Spleen (tissue), 11 donors: ENCODE measurements around the gene CHL1. TPM values are rescaled to one million over a fixed set of nuclear protein-coding genes. Genes with fewer than 3 reads are reported as not detected.

ENCODE experiments used
- DNase-seq: peaks from one replicate; pipeline ENCODE4 v3.0.0-alpha.2; 2020
- H3K27ac ChIP-seq, 8 donors: fragments of 200-600 bp; sonication (generic) in 7 of 8; 1 replicate in 4 of 8; 2 replicates in 4 of 8; pipeline versions ENCODE4 v1.5.0 to v1.8.0; 2016 to 2021; ENCODE audit warnings: inconsistent platforms in 4 of 8, mild to moderate bottlenecking in 4 of 8, moderate library complexity in 1 of 8
- H3K27me3 ChIP-seq, 7 donors: fragments of 200-600 bp; sonication (generic) in 6 of 7; replicated peaks in 1 of 7; 1 replicate in 4 of 7; 2 replicates in 3 of 7; pipeline versions ENCODE4 v1.5.0 to v1.8.0; 2016 to 2021; ENCODE audit warnings: inconsistent platforms in 3 of 7, mild to moderate bottlenecking in 1 of 7
- H3K36me3 ChIP-seq, 6 donors: fragments of 200-600 bp; sonication (generic) in 5 of 6; 1 replicate in 4 of 6; 2 replicates in 2 of 6; pipeline versions ENCODE4 v1.5.0 to v1.8.0; 2016 to 2021; ENCODE audit warnings: inconsistent platforms in 2 of 6
- H3K4me1 ChIP-seq, 6 donors: fragments of 200-600 bp; sonication (generic) in 5 of 6; 1 replicate in 3 of 6; 2 replicates in 3 of 6; pipeline versions ENCODE4 v1.5.0 to v1.8.0; 2016 to 2021; ENCODE audit warnings: inconsistent platforms in 3 of 6
- H3K4me3 ChIP-seq, 8 donors: fragments of 200-600 bp; sonication (generic) in 7 of 8; 1 replicate in 4 of 8; 2 replicates in 4 of 8; pipeline versions ENCODE4 v1.5.0 to v1.8.0; 2016 to 2021; ENCODE audit warnings: inconsistent platforms in 4 of 8, mild to moderate bottlenecking in 4 of 8, moderate library complexity in 2 of 8
- H3K9me3 ChIP-seq, 8 donors: fragments of 200-600 bp; sonication (generic) in 7 of 8; 1 replicate in 4 of 8; 2 replicates in 4 of 8; pipeline versions ENCODE4 v1.5.0 to v1.8.0; 2016 to 2021; ENCODE audit warnings: inconsistent platforms in 4 of 8
- POLR2A ChIP-seq, 3 donors: fragments of 450-650 bp; IDR thresholded peaks; one replicate each; pipeline ENCODE4 v1.5.1; 2017; ENCODE audit warnings: antibody characterized with exemption in 3 of 3, mild to moderate bottlenecking in 1 of 3
- POLR2AphosphoS5 ChIP-seq, 3 donors: sonication (generic); formaldehyde crosslinking; IDR thresholded peaks; one replicate each; pipeline ENCODE4 v1.5.1; 2017; ENCODE audit warnings: antibody characterized with exemption in 3 of 3
- WGBS, 5 donors: extraction: QIAGEN DNeasy Blood & Tissue Kit in 3 of 5; methylation state at CpG; one replicate each; pipeline versions ENCODE4 v1.1.5 to v1.1.7; 2013 to 2018; 5-methylcytosine and 5-hydroxymethylcytosine counted together
- intact Hi-C: fragments of 100-400 bp; cut with DNase I; formaldehyde crosslinking; loops from one replicate; pipeline ENCODE4 v1.15.0; 2023; ENCODE audit warnings: low total_unique reads
- polyA plus RNA-seq, 3 donors: library from polyadenylated mRNA; stranded (reverse); fragments of 200-250 nt; gene quantifications; one replicate each; pipeline ENCODE4 v1.2.1, GENCODE V29; 2013
- total RNA-seq, 7 donors: library from RNA; depleted of rRNA in 3 of 7; stranded (reverse); fragments of >200 nt in 3 of 7; fragmentation: NEBNext Ultra II Directional in 4 of 7; extraction: Animal tissue kit (Norgen Biotek cat#: 25700) in 4 of 7; gene quantifications; one replicate each; pipeline versions ENCODE4 v1.1.0 to v1.2.1, GENCODE V29; 2016 to 2021
- TF ChIP-seq, protein P1 (sequence below), 11 experiments: fragments of 200-600 bp in 7 of 11; fragments of 450-650 bp in 4 of 11; sonication (generic) in 4 of 11; IDR thresholded peaks in 8 of 11; conservative IDR thresholded peaks in 3 of 11; 1 replicate in 7 of 11; 2 replicates in 4 of 11; pipeline versions ENCODE4 v1.4.0 to v1.8.0; 2016 to 2021; ENCODE audit warnings: antibody characterized with exemption in 11 of 11, inconsistent platforms in 4 of 11, mild to moderate bottlenecking in 1 of 11
- donor health status: healthy with polysubstance abuse.
- donor health status: DM: no; HTN: no; CAD: no; lungs with moderate emphysema.
- donor health status: DM: no; HTN: no; CAD: no.
- donor health status: Bipolar disorder and iron deficiency.
- donor health status: healthy.
- donor health status: DM: no; HTN: no; CAD: no.
- donor health status: DM: yes; HTN: yes; CAD: no.

Gene CHL1
- total and polyA plus RNA-seq, 10 donors = 3.3 to 20.6 (median 12.8) TPM

DNA sequence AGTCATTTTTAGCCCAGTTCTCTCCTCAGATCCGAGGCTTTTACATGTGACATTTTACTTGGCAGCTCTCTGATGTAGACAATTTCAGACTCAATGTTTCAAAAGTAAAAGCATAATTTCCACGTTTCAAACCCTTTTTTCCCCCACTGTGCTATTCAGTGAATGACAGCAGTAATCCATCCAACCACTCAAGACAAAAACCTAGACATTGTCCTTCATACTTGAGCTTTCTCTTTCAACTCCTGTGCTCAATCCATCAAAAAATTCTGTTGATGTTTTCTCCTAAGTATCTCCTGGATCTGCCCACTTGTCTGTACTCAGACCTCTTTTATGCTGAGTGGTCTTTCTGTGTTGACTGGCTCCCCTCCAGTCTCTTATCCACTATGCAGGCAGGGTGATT, 214.7 kb downstream of the CHL1 start:
- no peak for DNase-seq
- intact Hi-C loops = no loop called here
- no peak overlapping the region for H3K4me3 ChIP-seq
- H3K27me3 ChIP-seq = peaks cover 0 to 8% (median 0%) of the 10 kb centered on the region in 7 donors
- no peaks in the 10 kb centered on the region for H3K4me1 ChIP-seq
- H3K27ac ChIP-seq = no peak overlapping the region
- H3K9me3 ChIP-seq = no peaks in the 10 kb centered on the region
- TF ChIP-seq POLR2AphosphoS5 (IDR thresholded peaks at IDR 0.05) = no peak
- TF ChIP-seq POLR2A (IDR thresholded peaks at IDR 0.05) = no peak
- no peaks in the 10 kb centered on the region for H3K36me3 ChIP-seq
- 28 to 43% (median 38%) methylated on average over 2 of the region's 2 CpGs for WGBS, 5 donors

DNA sequence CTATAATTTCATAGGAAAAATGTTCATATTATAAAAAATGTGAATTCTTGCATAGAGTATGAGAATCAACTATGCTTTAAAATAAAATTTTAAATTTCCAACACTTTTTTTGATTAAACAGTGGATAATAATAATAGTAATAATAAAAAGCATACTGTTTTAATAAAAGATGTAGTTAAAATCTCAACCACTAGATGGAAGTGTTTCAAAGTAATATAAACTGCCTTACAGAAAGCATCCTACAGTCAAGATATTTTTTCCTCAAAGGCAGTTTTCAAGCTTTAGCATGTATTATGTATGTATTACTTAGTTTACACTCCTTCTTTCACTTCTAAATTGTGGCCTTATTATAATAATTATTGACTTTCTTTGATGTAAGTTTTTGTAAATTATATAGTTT, 217.5 kb downstream of the CHL1 start:
- Histone ChIP-seq H3K4me3 (no peak overlapping the region), H3K9me3 (no peaks in the 10 kb centered on the region), H3K27me3 (peaks cover 0 to 8% (median 0%) of the 10 kb centered on the region in 7 donors), H3K27ac (no peak overlapping the region), H3K36me3 (no peaks in the 10 kb centered on the region), H3K4me1 (no peaks in the 10 kb centered on the region)
- DNase-seq = no peak
- TF ChIP-seq, protein P1, sequence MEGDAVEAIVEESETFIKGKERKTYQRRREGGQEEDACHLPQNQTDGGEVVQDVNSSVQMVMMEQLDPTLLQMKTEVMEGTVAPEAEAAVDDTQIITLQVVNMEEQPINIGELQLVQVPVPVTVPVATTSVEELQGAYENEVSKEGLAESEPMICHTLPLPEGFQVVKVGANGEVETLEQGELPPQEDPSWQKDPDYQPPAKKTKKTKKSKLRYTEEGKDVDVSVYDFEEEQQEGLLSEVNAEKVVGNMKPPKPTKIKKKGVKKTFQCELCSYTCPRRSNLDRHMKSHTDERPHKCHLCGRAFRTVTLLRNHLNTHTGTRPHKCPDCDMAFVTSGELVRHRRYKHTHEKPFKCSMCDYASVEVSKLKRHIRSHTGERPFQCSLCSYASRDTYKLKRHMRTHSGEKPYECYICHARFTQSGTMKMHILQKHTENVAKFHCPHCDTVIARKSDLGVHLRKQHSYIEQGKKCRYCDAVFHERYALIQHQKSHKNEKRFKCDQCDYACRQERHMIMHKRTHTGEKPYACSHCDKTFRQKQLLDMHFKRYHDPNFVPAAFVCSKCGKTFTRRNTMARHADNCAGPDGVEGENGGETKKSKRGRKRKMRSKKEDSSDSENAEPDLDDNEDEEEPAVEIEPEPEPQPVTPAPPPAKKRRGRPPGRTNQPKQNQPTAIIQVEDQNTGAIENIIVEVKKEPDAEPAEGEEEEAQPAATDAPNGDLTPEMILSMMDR (IDR thresholded peaks at IDR 0.05 in 8 of 11, conservative IDR thresholded peaks at IDR 0.05 in 3 of 11) = peak in 3 of 11 experiments; percentile 15 to 24 (median 22)
- no peak for TF ChIP-seq POLR2AphosphoS5 (IDR thresholded peaks at IDR 0.05)
- intact Hi-C loops = no loop called here

DNA sequence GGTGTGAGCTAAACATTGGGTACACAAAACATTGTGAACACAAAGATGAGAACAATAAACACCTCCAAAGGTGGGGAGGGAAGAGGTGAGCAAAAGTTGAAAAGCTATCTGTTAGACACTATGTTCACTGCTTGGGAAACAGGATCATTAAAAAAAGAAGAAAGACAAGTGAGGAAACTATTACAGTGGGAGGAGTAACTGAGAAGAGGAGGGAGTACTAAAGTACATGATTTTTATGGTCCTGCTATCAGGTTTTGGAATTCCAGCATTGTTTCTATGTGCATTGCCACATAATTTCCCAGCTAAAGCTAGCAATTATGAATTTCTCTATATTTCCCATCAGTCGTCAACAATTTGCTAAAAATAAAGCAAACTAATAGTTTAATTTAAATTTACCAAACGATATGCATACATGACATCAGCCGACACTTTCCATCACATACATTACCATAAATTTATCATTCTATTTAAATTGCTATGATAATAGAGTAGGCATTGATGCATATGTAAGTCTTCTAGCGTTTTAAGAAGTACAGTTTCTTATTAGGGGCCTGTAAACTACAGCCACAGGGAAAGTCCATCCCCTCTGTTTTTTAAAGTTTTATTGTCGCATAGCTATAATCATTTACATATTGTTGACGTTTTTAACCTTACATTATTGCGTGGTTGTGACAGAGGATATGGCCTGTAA, 221.8 kb downstream of the CHL1 start:
- WGBS, 5 donors = 66 to 78% (median 74%) methylated on average over 7 of the region's 7 CpGs

DNA sequence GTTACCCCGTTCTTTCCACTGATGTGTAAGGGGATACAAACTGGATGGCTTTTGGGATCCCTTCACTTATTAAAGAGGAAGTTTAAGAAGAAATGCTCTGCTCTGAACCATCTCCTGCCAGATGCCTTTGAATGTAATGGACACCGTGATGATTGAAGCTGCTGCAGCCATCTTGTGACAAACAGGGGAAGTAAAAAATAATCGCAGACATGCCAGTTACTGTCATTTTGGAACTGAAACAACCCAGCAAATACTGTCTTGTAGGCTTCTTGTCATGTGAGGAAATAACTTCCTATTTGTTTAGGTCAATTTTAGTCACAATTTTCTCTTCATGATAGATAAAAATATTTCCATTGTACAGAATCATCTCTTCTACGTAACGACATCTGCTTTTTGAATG, 224.0 kb downstream of the CHL1 start:
- intact Hi-C loops = no loop called here
- WGBS, 5 donors = 77 to 89% (median 82%) methylated on average over 5 of the region's 5 CpGs
- Histone ChIP-seq H3K36me3 (no peaks in the 10 kb centered on the region), H3K27me3 (no peaks in the 10 kb centered on the region), H3K4me3 (no peak overlapping the region), H3K27ac (no peak overlapping the region), H3K9me3 (no peaks in the 10 kb centered on the region), H3K4me1 (no peaks in the 10 kb centered on the region)
- TF ChIP-seq POLR2A (IDR thresholded peaks at IDR 0.05) (no peak), POLR2AphosphoS5 (IDR thresholded peaks at IDR 0.05) (no peak)
- TF ChIP-seq, protein P1 (IDR thresholded peaks at IDR 0.05 in 8 of 11, conservative IDR thresholded peaks at IDR 0.05 in 3 of 11) = no peak
- no peak for DNase-seq

More for the DNA sequence above, 221.8 kb downstream of the CHL1 start:
- DNase-seq = no peak
- no peaks in the 10 kb centered on the region for H3K4me1 ChIP-seq
- no peak overlapping the region for H3K4me3 ChIP-seq
- peaks cover 0 to 3% (median 0%) of the 10 kb centered on the region in 7 donors for H3K27me3 ChIP-seq
- H3K36me3 ChIP-seq = no peaks in the 10 kb centered on the region
- intact Hi-C loops = no loop called here
- H3K27ac ChIP-seq = no peak overlapping the region
- TF ChIP-seq POLR2AphosphoS5 (IDR thresholded peaks at IDR 0.05) (no peak), POLR2A (IDR thresholded peaks at IDR 0.05) (no peak)
- TF ChIP-seq, protein P1 (IDR thresholded peaks at IDR 0.05 in 8 of 11, conservative IDR thresholded peaks at IDR 0.05 in 3 of 11) = no peak
- no peaks in the 10 kb centered on the region for H3K9me3 ChIP-seq
